NCI-H146 treated with DMSO at 0.1 percent for 48 hours (cell line): ENCODE data around the gene MUL1.
A peak's percentile ranks its signal among the peaks of the same experiment; 100 is the strongest.

Experiments
- DNase-seq: peaks from one replicate; lab custom pipeline; 2025; ENCODE audit not compliant: unreplicated experiment; lab: John Stamatoyannopoulos, UW

The MUL1 gene

GRCh38 chr1:20486457-20487235, 21.3 kb downstream of the MUL1 start:
- DNase-seq = peak; percentile 77

GRCh38 chr1:20485527-20486456, 22.2 kb downstream of the MUL1 start, which contains the start of gene CAMK2N1:
TSS of gene CAMK2N1 (minus strand) at chr1:20486210. CDS start at chr1:20485379, 831 bp downstream.
- DNase-seq = no peak

DNA sequence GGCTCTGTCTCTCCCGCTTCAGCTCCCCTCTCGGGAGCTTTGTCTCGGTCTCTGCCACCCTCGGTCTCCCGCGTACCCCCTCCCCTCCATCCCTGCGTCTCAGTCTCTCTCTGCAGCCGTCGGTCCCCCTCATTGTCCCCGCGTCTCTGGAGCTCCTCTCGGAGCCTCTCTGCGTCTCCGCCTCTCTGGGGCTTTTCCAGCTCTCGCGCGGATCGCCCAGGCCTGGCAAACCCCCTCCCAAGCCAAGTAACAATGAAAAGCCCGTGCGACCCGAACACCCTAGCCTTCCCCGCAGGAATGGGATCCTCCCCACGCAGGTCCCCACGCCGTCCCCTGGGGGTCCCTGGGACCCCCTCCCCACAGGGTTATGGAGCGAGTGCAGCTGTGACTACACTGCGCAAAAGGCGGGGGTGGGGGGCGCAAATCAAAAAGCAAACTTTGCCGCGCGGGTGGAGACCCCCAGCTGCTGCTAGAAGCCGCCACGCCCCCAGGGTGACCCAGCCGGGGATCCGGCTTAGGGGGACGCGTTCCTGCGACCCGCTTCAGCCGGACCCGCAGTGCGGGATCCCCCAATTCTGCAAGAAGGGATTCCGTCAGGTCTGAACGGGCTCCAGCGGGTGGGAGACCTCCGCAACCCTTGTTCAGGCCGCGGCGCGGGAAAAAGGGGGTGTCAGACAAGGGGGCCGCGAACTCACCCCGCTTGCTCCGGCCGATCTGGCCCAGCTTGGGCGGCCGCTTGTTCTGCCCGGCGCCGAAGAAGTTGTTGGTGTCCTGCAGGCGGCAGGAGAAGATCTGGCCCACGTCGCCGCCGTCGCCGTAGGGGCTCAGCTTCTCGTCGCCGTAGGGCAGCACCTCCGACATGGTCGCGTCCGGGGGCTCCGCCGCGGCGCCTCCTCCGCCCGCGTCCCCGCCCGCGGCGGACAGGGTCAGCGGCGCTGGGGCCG, 23.2 kb downstream of the MUL1 start:
- no peak for DNase-seq

GRCh38 chr1:20483833-20484518, 24.0 kb downstream of the MUL1 start:
- no peak for DNase-seq

- DNase-seq = no peak
Measured at GRCh38 chr1:20483098-20483832, 24.7 kb downstream of the MUL1 start.

DNA sequence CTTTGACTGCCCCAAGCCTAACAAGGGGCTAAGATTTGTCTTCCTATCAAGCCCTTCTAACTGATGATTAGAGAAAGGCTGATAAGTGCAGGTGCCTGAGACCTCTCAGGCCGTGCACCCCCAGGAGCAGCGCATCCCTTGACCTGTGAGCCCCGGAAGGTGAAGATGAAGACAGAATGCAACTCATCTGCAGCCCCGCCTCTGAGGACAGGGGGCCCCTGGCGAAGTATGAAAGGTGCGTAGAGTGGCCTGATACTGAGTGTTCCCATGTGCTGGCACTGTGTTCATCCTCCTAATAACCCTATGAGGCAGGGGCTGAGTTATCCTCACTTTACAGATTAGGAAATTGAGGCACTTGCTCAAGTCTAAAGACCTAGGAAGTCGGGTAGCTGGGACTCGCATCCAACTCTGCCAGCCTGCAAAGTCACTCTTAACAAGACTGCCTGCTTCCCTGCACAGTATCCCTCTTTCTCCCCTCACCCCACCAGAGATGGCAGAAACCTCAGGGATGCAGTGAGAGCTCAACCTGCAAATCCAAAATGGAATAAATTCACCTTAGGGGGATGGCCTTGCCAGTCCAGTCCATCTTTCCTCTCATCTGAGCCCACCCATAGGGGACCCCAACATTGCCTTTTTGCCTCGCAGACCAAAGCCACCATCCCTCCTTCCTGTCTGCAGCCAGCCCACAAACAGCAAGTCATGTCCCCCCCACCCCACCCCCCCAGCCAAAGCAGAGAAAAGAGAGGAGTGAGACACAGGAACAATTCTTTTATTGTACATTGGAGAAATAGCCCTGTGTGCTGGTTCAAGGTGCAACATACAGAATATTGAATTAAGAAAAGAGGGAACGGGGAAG, 26.1 kb downstream of the MUL1 start:
- no peak for DNase-seq

DNA sequence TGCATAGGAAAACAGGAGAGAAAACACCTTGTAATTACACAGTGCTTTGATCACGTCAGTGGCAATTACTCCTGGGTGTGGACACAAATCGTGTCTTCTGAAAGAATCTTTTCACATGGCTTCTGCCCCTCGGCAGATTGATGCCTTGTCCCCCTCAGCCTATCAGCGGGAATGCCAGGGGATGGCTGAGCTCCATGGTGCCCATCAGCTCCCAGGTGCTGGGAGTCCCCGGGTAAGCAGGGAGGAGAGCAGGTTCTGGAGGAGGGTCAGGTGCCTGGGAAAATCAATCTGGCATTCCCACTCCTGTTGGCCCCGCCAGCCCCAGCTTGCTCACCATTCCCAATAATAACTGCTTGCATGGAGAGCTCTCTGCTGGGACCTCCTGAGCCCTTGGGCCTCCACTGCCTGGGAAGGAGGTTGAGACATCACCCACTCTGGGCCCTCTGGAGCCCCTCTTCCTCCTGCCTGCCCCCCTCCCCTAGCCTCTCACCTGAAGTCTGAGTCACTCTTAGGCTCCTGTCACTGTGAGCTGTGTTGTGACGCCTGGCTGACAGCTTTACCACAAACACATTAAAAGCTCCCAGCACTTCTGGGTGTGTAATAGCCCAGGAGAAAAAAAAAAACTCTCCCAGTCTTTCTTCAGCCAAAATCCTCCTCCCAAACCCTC, 26.9 kb downstream of the MUL1 start:
- no peak for DNase-seq

GRCh38 chr1:20480243-20480944, 27.6 kb downstream of the MUL1 start:
- DNase-seq = no peak

DNA sequence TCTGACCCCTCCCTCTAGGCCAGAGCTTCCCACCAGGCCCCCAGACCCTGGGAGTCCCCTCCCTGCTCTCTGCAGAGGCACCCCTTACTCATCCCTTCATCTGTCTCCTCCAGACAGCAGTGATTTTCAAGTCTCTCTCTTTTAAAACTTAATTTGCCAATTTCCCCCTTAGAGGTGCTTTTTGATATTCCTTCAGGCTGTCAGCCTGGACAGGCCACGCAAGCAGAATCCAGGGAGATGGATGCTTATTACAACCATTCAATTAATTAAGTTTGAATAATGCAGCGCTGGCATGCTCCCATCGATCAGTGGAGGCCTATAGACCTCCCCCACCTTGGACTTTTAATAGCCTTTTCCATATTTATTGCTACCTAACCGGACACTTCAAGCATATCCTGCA, 28.1 kb downstream of the MUL1 start:
- DNase-seq = no peak

DNA sequence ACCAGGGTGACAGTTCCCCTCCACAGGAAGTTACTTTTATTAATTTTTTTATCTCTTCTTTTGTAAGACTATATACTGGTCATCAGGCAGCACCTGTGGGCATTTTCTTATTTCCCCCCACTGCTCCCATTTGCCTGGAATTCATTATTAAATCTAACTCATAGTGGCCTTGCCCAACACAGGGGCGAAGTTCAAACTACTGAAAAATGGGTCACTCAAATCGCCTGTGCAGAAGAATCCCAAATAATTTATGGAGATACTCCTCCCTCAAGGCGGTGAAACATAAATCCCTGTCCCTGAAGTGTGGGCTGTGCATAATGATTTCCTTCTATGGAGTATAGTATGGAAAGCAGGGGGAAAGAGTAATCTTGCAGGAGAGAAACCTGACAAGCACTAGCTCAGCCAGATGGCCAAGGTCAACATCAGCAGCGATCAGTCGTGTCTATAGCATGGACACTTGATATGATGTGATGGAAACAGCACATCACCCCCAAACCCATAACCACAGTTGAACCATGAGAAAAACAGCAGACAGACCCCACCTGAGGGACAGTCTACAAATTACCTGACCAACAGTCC, 29.8 kb downstream of the MUL1 start:
- DNase-seq = no peak

GRCh38 chr1:20477348-20478056, 30.4 kb downstream of the MUL1 start:
- no peak for DNase-seq

- no peak for DNase-seq
Measured at GRCh38 chr1:20476265-20477038, 31.5 kb downstream of the MUL1 start.

DNA sequence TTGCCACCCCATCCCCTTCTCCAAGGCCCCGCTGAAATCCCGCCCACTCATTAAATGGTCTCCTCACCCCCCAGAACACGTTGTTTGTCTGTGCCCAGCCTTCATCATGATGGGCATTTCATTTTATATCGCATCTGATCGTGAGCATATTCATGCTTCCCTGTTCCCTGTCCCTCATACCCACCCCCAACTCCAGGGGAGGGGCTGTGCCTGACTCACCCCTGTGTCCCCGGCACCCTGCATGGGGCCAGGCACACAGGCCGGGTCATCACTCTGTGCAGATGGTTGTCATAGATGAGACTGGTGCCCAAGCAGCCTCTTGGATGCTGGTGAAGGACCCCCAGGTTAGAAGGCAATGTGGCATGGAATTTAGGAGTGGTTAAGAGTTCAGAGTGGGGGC, 33.0 kb downstream of the MUL1 start:
- no peak for DNase-seq

GRCh38 chr1:20474333-20474975, 33.5 kb downstream of the MUL1 start:
- DNase-seq = no peak

GRCh38 chr1:20473894-20474293, 34.1 kb downstream of the MUL1 start:
- no peak for DNase-seq
